ENCODE measurements around the gene PLCD1. TPM values are rescaled to one million over a fixed set of nuclear protein-coding genes. Genes with fewer than 3 reads are reported as not detected.
A peak's percentile ranks its signal among the peaks of the same experiment; 100 is the strongest.
"Not testable (repeated sequence)": the region's sequence is repeated elsewhere in the genome, so short reads cannot be mapped to it uniquely, and the experiment has no call there.

The PLCD1 gene
- total RNA-seq, 1 experiment from 2014 or later: 27.1 TPM

DNA sequence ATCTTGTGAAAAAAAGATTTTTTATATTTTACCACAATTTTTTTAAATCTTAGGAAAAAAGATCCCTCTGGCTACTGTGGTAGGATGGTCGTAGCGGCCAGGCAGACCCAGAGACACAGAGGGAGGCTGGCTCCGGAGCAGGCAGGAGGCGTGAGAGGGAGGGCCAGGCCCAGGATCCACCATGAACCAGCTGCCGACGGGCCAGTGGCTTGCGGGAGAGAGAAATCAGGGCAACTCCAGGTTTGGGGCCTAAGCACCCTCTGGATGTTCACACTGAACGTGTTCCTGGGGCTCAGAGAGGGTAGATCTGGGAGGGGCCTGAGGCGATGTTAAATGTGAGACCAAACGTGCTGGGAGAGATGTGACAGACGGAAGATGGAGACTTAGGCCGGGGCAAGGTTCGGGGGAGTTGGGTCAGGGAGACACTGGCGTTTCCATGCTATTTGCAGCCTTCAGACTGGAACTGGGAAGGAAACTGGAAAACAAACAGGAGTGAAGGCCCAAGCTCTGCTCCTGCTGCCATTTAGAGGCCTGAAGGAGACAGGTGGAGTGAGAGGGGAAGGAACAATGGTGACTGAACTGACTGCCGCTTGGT, 40.4 kb downstream of the PLCD1 start:
- DNase-seq: no peak
- H3K23me2 ChIP-seq (ENCODE audit: insufficient read length, low read depth, low read length, poor library complexity, severe bottlenecking): no peaks in the 10 kb centered on the region
- WGBS (ENCODE audit: extremely low coverage, insufficient read length, low lambda C conversion rate): no CpG with 5 or more reads among the region's 15 CpGs

DNA sequence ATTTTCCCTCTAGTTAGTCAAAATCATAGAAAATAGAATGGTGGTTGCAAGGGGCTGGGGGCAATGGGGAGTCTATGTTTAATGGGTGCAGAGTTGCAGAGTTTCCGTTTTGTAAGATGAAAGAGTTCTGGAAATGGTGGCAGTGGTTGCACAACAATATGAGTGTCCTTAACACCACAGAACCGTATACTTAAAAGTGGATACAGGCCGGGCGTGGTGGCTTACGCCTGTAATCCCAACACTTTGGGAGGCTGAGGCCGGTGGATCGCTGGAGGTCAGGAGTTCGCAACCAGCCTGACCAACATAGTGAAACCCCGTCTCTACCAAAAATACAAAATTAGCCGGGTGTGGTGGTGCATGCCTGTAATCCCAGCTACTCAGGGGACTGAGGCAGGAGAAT, 41.1 kb downstream of the PLCD1 start:
- H3K4ac ChIP-seq (ENCODE audit: low read depth, low read length); H3T11ph ChIP-seq (ENCODE audit: low read length); H3K56ac ChIP-seq (ENCODE audit: insufficient read length, low read depth, low read length); H2AFZ ChIP-seq (ENCODE audit: low read length); H4K8ac ChIP-seq (replicated peaks; ENCODE audit: insufficient read length, low read depth, low read length); H2BK120ac ChIP-seq (ENCODE audit: low read depth, low read length, poor library complexity, severe bottlenecking); H3K4me2 ChIP-seq (ENCODE audit: insufficient read depth, insufficient read length, low read length); H3K4me3 Mint-ChIP-seq; H2BK5ac ChIP-seq (ENCODE audit: insufficient read length, low read length); H3K23ac ChIP-seq (ENCODE audit: insufficient read length, low read depth, low read length); H3K79me2 ChIP-seq (ENCODE audit: insufficient read depth, low read length); H3K9me3 ChIP-seq (ENCODE audit: control insufficient read depth, low read depth, low read length); H3K9me3 Mint-ChIP-seq; H3K27ac Mint-ChIP-seq; H3K23me2 ChIP-seq (ENCODE audit: insufficient read length, low read depth, low read length, poor library complexity, severe bottlenecking); H4K5ac ChIP-seq (ENCODE audit: insufficient read length, low read depth, low read length); H4K20me1 ChIP-seq (ENCODE audit: control insufficient read depth, insufficient read depth, insufficient read length); H2AK5ac ChIP-seq (ENCODE audit: insufficient read length, low read length); H3K14ac ChIP-seq (ENCODE audit: insufficient read depth, low read length); H3K36me3 Mint-ChIP-seq (ENCODE audit: insufficient read depth in 1 of 3, low read depth in 3 of 3); H3K4me1 ChIP-seq (ENCODE audit: insufficient read depth, low read length); H3K27me3 Mint-ChIP-seq (ENCODE audit: low read depth); H3K27me3 ChIP-seq (ENCODE audit: insufficient read depth, low read length); H2BK20ac ChIP-seq (ENCODE audit: low read depth, low read length, poor library complexity, severe bottlenecking); H3K27ac ChIP-seq (ENCODE audit: insufficient read length, low read depth, low read length); H3K9ac ChIP-seq (ENCODE audit: extremely low read depth, insufficient read length, low read length); H3K18ac ChIP-seq (ENCODE audit: insufficient read length, low read depth, low read length); H4K91ac ChIP-seq (ENCODE audit: insufficient read length, low read depth, low read length); DNase-seq; H2BK12ac ChIP-seq (ENCODE audit: insufficient read length, low read depth, low read length); H3K79me1 ChIP-seq (ENCODE audit: insufficient read depth, low read depth, low read length, poor library complexity, severe bottlenecking); H2BK15ac ChIP-seq (ENCODE audit: low read depth, low read length): not testable (repeated sequence)
- peaks cover 3 to 21% of the 10 kb centered on the region in 2 experiments; a peak in 3 of 4 replicates for H3K4me1 Mint-ChIP-seq
- no CpG with 5 or more reads among the region's 10 CpGs for WGBS (ENCODE audit: extremely low coverage, insufficient read length, low lambda C conversion rate)

More for the DNA sequence above, 40.4 kb downstream of the PLCD1 start:
- Histone ChIP-seq H3K27ac (ENCODE audit: insufficient read length, low read depth, low read length) (no peak overlapping the region), H4K20me1 (ENCODE audit: control insufficient read depth, insufficient read depth, insufficient read length) (no peaks in the 10 kb centered on the region), H4K91ac (ENCODE audit: insufficient read length, low read depth, low read length) (no peak overlapping the region), H4K5ac (ENCODE audit: insufficient read length, low read depth, low read length) (no peak overlapping the region), H3K56ac (ENCODE audit: insufficient read length, low read depth, low read length) (no peak overlapping the region), H3K9ac (ENCODE audit: extremely low read depth, insufficient read length, low read length) (no peak overlapping the region), H3K4me2 (ENCODE audit: insufficient read depth, insufficient read length, low read length) (no peak overlapping the region), H3K79me1 (ENCODE audit: insufficient read depth, low read depth, low read length, poor library complexity, severe bottlenecking) (no peaks in the 10 kb centered on the region), H2BK20ac (ENCODE audit: low read depth, low read length, poor library complexity, severe bottlenecking) (no peak overlapping the region), H3K14ac (ENCODE audit: insufficient read depth, low read length) (no peak overlapping the region), H3K27me3 (ENCODE audit: insufficient read depth, low read length) (no peaks in the 10 kb centered on the region), H2AFZ (ENCODE audit: low read length) (no peak overlapping the region), H3K23ac (ENCODE audit: insufficient read length, low read depth, low read length) (no peak overlapping the region), H2BK15ac (ENCODE audit: low read depth, low read length) (no peak overlapping the region), H3K18ac (ENCODE audit: insufficient read length, low read depth, low read length) (no peak overlapping the region), H4K8ac (replicated peaks; ENCODE audit: insufficient read length, low read depth, low read length) (no peak overlapping the region), H3T11ph (ENCODE audit: low read length) (no peak overlapping the region), H2AK5ac (ENCODE audit: insufficient read length, low read length) (no peak overlapping the region), H2BK5ac (ENCODE audit: insufficient read length, low read length) (no peak overlapping the region), H3K4ac (ENCODE audit: low read depth, low read length) (no peak overlapping the region), H2BK12ac (ENCODE audit: insufficient read length, low read depth, low read length) (no peak overlapping the region), H3K9me3 (ENCODE audit: control insufficient read depth, low read depth, low read length) (no peaks in the 10 kb centered on the region), H2BK120ac (ENCODE audit: low read depth, low read length, poor library complexity, severe bottlenecking) (no peak overlapping the region), H3K4me1 (ENCODE audit: insufficient read depth, low read length) (no peaks in the 10 kb centered on the region), H3K79me2 (ENCODE audit: insufficient read depth, low read length) (no peaks in the 10 kb centered on the region)
- peaks cover 9 to 27% of the 10 kb centered on the region in 2 experiments; a peak in 3 of 4 replicates for H3K4me1 Mint-ChIP-seq
- H3K27ac Mint-ChIP-seq: 0 out of 7 replicates have a peak overlapping the region, but pooled peaks of 1 of the 3 experiments have one; percentile 7
- peaks cover 0 to 3% (median 0%) of the 10 kb centered on the region in 3 experiments; a peak in 2 of 7 replicates for H3K36me3 Mint-ChIP-seq (ENCODE audit: insufficient read depth in 1 of 3, low read depth in 3 of 3)
- no peak overlapping the region for H3K4me3 Mint-ChIP-seq
- peaks cover 11% of the 10 kb centered on the region for H3K27me3 Mint-ChIP-seq (ENCODE audit: low read depth)
- TF ChIP-seq, protein P1, sequence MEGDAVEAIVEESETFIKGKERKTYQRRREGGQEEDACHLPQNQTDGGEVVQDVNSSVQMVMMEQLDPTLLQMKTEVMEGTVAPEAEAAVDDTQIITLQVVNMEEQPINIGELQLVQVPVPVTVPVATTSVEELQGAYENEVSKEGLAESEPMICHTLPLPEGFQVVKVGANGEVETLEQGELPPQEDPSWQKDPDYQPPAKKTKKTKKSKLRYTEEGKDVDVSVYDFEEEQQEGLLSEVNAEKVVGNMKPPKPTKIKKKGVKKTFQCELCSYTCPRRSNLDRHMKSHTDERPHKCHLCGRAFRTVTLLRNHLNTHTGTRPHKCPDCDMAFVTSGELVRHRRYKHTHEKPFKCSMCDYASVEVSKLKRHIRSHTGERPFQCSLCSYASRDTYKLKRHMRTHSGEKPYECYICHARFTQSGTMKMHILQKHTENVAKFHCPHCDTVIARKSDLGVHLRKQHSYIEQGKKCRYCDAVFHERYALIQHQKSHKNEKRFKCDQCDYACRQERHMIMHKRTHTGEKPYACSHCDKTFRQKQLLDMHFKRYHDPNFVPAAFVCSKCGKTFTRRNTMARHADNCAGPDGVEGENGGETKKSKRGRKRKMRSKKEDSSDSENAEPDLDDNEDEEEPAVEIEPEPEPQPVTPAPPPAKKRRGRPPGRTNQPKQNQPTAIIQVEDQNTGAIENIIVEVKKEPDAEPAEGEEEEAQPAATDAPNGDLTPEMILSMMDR (conservative IDR thresholded peaks at IDR 0.05): no peak
- H3K9me3 Mint-ChIP-seq: no peaks in the 10 kb centered on the region

Measured in H9 (cell line).